OCI-LY7 (cell line): ENCODE measurements around the gene PROK2.

Experiments
- EZH2phosphoT487 ChIP-seq: fragments of 200-600 bp; sonication (generic); IDR thresholded peaks from 2 replicates; pipeline ENCODE4 v1.6.1; 2018; ENCODE audit warnings: low read depth, borderline replicate concordance, mild to moderate bottlenecking, mixed run types, antibody characterized with exemption, low read length, moderate library complexity, mixed read lengths
- TF ChIP-seq, protein P1 (sequence below): fragments of 200-600 bp; sonication (generic); conservative IDR thresholded peaks from 2 replicates; pipeline ENCODE4 v1.5.1; 2014; ENCODE audit warnings: mild to moderate bottlenecking, antibody characterized with exemption, low read length, moderate library complexity, mixed read lengths

DNA sequence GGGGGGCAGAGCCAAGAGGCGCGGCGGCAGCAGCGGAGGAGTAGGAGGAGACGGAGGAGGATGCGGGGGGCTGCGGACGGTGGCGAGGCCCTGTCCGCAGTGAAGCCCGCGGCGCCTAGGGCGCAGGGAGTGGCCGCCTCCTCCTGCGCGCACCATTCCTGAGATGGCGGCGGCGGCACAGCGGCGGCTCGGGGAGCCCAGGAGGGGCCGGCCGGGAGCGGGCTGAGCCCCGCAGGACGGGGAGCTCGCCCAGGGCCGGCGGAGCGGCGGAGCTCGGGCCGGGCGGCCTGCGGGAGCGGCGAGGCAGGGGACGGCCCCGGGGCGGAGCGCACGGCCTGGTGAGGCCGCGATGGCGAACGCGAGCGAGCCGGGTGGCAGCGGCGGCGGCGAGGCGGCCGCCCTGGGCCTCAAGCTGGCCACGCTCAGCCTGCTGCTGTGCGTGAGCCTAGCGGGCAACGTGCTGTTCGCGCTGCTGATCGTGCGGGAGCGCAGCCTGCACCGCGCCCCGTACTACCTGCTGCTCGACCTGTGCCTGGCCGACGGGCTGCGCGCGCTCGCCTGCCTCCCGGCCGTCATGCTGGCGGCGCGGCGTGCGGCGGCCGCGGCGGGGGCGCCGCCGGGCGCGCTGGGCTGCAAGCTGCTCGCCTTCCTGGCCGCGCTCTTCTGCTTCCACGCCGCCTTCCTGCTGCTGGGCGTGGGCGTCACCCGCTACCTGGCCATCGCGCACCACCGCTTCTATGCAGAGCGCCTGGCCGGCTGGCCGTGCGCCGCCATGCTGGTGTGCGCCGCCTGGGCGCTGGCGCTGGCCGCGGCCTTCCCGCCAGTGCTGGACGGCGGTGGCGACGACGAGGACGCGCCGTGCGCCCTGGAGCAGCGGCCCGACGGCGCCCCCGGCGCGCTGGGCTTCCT is 31.0 kb downstream of the PROK2 start, which contains the start of gene GPR27:
- TF ChIP-seq, protein P1, sequence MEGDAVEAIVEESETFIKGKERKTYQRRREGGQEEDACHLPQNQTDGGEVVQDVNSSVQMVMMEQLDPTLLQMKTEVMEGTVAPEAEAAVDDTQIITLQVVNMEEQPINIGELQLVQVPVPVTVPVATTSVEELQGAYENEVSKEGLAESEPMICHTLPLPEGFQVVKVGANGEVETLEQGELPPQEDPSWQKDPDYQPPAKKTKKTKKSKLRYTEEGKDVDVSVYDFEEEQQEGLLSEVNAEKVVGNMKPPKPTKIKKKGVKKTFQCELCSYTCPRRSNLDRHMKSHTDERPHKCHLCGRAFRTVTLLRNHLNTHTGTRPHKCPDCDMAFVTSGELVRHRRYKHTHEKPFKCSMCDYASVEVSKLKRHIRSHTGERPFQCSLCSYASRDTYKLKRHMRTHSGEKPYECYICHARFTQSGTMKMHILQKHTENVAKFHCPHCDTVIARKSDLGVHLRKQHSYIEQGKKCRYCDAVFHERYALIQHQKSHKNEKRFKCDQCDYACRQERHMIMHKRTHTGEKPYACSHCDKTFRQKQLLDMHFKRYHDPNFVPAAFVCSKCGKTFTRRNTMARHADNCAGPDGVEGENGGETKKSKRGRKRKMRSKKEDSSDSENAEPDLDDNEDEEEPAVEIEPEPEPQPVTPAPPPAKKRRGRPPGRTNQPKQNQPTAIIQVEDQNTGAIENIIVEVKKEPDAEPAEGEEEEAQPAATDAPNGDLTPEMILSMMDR, result no peak
- no peak for TF ChIP-seq EZH2phosphoT487
